GM10248 (cell line): ENCODE data around the gene SFMBT1.

ENCODE experiments used
- CTCF ChIA-PET: fragments of 300-600 bp; sonication (Branson Sonifier 250); formaldehyde crosslinking; extraction: SDS; loops from one replicate; lab custom pipeline; 2021; ENCODE audit warnings: antibody characterized with exemption; lab: Yijun Ruan, JAX
- POLR2A ChIA-PET: fragments of 350-650 bp; sonication (Branson Sonifier 250); formaldehyde crosslinking; extraction: SDS; loops from one replicate; lab custom pipeline; 2020; ENCODE audit warnings: antibody characterized with exemption; lab: Yijun Ruan, JAX
- DNase-seq: peaks from one replicate; pipeline ENCODE4 v3.0.0; 2012; ENCODE audit errors: extremely low spot score
- TF ChIP-seq, protein P1 (sequence below): IDR thresholded peaks from 2 replicates; pipeline ENCODE4 v1.5.1; 2012; ENCODE audit warnings: mild to moderate bottlenecking, low read depth; ENCODE audit errors: extremely low read depth, missing control alignments, control extremely low read depth

The SFMBT1 gene

DNA sequence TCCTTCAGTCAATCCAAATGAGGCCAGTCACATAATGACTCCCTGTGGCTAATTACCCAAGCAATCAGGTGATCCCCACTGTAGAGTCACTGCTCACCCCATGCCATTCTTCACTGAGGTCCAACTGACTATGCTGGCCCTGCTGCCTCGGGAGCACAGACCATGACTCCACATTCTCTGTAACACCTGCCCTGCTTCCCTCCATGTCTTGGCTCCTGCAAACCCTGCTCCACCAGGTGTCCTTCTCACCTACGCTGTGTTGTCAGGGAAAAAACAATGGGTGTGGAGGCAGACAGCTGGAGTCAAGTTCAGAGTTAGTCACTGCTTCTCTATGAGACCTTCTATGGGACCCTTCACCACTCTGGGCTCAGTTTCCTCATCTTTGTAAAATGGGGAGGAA is 6.1 kb upstream of the SFMBT1 start:
- POLR2A ChIA-PET = no interaction called here
- CTCF ChIA-PET = interaction anchor here (1.4 kb wide), 1 partner anchor 19 kb away, joined by 4 read pairs; no protein-coding TSS in a partner anchor
- TF ChIP-seq, protein P1, sequence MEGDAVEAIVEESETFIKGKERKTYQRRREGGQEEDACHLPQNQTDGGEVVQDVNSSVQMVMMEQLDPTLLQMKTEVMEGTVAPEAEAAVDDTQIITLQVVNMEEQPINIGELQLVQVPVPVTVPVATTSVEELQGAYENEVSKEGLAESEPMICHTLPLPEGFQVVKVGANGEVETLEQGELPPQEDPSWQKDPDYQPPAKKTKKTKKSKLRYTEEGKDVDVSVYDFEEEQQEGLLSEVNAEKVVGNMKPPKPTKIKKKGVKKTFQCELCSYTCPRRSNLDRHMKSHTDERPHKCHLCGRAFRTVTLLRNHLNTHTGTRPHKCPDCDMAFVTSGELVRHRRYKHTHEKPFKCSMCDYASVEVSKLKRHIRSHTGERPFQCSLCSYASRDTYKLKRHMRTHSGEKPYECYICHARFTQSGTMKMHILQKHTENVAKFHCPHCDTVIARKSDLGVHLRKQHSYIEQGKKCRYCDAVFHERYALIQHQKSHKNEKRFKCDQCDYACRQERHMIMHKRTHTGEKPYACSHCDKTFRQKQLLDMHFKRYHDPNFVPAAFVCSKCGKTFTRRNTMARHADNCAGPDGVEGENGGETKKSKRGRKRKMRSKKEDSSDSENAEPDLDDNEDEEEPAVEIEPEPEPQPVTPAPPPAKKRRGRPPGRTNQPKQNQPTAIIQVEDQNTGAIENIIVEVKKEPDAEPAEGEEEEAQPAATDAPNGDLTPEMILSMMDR = no peak
- DNase-seq = no peak

DNA sequence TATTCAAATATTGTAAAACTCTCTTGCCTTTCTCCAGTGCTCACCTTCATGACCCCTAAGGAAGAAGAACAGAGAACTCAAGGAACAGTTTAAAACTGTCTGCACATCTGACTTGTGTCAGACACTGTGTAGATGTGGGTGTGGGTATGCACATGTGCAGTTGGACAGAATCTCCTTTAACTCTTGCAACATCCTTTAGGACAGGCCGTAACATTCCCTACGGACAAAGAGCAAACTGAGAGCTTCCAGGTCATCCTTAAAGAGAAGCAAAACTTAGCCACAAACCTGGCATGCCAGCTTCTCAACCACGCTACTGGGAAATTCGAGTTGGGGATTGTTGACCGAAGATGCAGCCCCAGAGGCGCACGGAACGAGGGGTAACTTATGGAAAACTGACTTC is 4.1 kb upstream of the SFMBT1 start:
- DNase-seq = no peak
- TF ChIP-seq, protein P1 = no peak
- POLR2A ChIA-PET = no interaction called here
- CTCF ChIA-PET = interaction anchor here (1.1 to 1.5 kb wide), 2 partner anchors 21 to 115 kb away, joined by 3 to 4 read pairs; no protein-coding TSS in a partner anchor

- POLR2A ChIA-PET = no interaction called here
- TF ChIP-seq, protein P1 = peak; percentile 62
- CTCF ChIA-PET = interaction anchor here (0.7 to 2.5 kb wide), 13 partner anchors 9 to 292 kb away, joined by 3 to 9 read pairs (median 3); no protein-coding TSS in a partner anchor
- DNase-seq = peak; percentile 67
Observed at GRCh38 chr3:53046171-53047170, 598 bp upstream of the SFMBT1 start.

- ChIA-PET POLR2A (interaction anchor here (0.6 kb wide), 1 partner anchor 758 kb away, joined by 3 read pairs; no protein-coding TSS in a partner anchor), CTCF (interaction anchor here (0.7 to 2.5 kb wide), 6 partner anchors 10 to 75 kb away, joined by 3 to 9 read pairs (median 3); no protein-coding TSS in a partner anchor)
- peak; percentile 22 for DNase-seq
- TF ChIP-seq, protein P1 = peak; percentile 8
Observed at GRCh38 chr3:53044711-53045517, 959 bp downstream of the SFMBT1 start.

- ChIA-PET POLR2A (no interaction called here), CTCF (interaction anchor here (2.5 kb wide), 1 partner anchor 29 kb away, joined by 7 read pairs; no protein-coding TSS in a partner anchor)
- no peak for DNase-seq
- TF ChIP-seq, protein P1 = no peak
Observed at GRCh38 chr3:53044371-53044710, 1.5 kb downstream of the SFMBT1 start.

DNA sequence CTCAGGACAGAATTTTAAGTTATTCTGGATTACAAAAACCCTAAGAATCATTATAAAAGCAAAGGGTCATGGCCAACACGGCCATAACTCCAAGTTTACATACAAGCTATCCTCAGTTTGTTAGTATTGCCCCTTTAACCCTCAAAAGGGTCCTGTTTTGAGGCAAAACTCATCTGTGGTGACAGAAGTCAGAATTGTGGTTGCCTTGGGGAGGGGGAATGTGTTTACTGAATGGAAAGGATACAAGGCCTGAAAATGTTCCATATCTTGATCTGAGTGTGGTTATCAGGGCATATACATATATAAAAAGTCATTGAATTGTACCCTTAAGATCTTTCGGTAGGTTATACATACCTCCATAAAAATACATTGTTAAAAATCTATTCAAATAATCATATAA is 2.1 kb downstream of the SFMBT1 start:
- no peak for DNase-seq
- POLR2A ChIA-PET = no interaction called here
- CTCF ChIA-PET = no interaction called here
- TF ChIP-seq, protein P1 = no peak
